ENCODE results near the gene ZNF608.

The ZNF608 gene

GRCh38 chr5:124745928-124746915 is at the start of gene ZNF608:
ZNF608 (minus strand) TSS chr5:124746639; CDS start chr5:124744989, 1,650 bp downstream.
- peak; percentile 80 for DNase-seq (ENCODE audit: low read depth)

GRCh38 chr5:124795829-124796228 is 49.4 kb upstream of the ZNF608 start:
- no peaks in the 10 kb centered on the region for H3K36me3 ChIP-seq (ENCODE audit: control insufficient read depth, insufficient read depth, low read length, severe bottlenecking)
- DNase-seq (ENCODE audit: low read depth) = no peak
- no peaks in the 10 kb centered on the region for H3K9me3 ChIP-seq (ENCODE audit: control insufficient read depth, low read length)
- H3K9ac ChIP-seq (ENCODE audit: low read length) = no peak overlapping the region
- no peaks in the 10 kb centered on the region for H3K27me3 ChIP-seq (replicated peaks; ENCODE audit: control insufficient read depth, insufficient read depth, low read length)
- no peaks in the 10 kb centered on the region for H3K4me1 ChIP-seq (ENCODE audit: control insufficient read depth, insufficient read depth, low read length)
- no peak overlapping the region for H3K4me3 ChIP-seq (ENCODE audit: low read length)

More at GRCh38 chr5:124745928-124746915, at the start of gene ZNF608:
- no peaks in the 10 kb centered on the region for H3K36me3 ChIP-seq (ENCODE audit: control insufficient read depth, insufficient read depth, low read length, severe bottlenecking)
- H3K9ac ChIP-seq (ENCODE audit: low read length) = peak within 1 kb of the TSS; percentile 91
- no peaks in the 10 kb centered on the region for H3K9me3 ChIP-seq (ENCODE audit: control insufficient read depth, low read length)
- peak within 1 kb of the TSS; percentile 88 for H3K4me3 ChIP-seq (ENCODE audit: low read length)
- H3K27me3 ChIP-seq (replicated peaks; ENCODE audit: control insufficient read depth, insufficient read depth, low read length) = no peaks in the 10 kb centered on the region
- H3K4me1 ChIP-seq (ENCODE audit: control insufficient read depth, insufficient read depth, low read length) = peaks cover 52% of the 10 kb centered on the region

- DNase-seq (ENCODE audit: low read depth) = peak; percentile 11
- Histone ChIP-seq H3K9ac (ENCODE audit: low read length) (no peak overlapping the region), H3K27me3 (replicated peaks; ENCODE audit: control insufficient read depth, insufficient read depth, low read length) (no peaks in the 10 kb centered on the region)
These were observed 44.7 kb upstream of the ZNF608 start for GRCh38 chr5:124790895-124791732.

GRCh38 chr5:124790301-124790894 is 44.0 kb upstream of the ZNF608 start:
- DNase-seq (ENCODE audit: low read depth) = peak; percentile 39

More at GRCh38 chr5:124790895-124791732, 44.7 kb upstream of the ZNF608 start:
- H3K4me1 ChIP-seq (ENCODE audit: control insufficient read depth, insufficient read depth, low read length) = no peaks in the 10 kb centered on the region
- no peaks in the 10 kb centered on the region for H3K36me3 ChIP-seq (ENCODE audit: control insufficient read depth, insufficient read depth, low read length, severe bottlenecking)
- no peak overlapping the region for H3K4me3 ChIP-seq (ENCODE audit: low read length)
- H3K9me3 ChIP-seq (ENCODE audit: control insufficient read depth, low read length) = no peaks in the 10 kb centered on the region

GRCh38 chr5:124789104-124789605 is 42.7 kb upstream of the ZNF608 start:
- no peak overlapping the region for H3K9ac ChIP-seq (ENCODE audit: low read length)
- no peaks in the 10 kb centered on the region for H3K9me3 ChIP-seq (ENCODE audit: control insufficient read depth, low read length)
- peaks cover 4% of the 10 kb centered on the region for H3K4me1 ChIP-seq (ENCODE audit: control insufficient read depth, insufficient read depth, low read length)
- H3K27me3 ChIP-seq (replicated peaks; ENCODE audit: control insufficient read depth, insufficient read depth, low read length) = no peaks in the 10 kb centered on the region
- no peaks in the 10 kb centered on the region for H3K36me3 ChIP-seq (ENCODE audit: control insufficient read depth, insufficient read depth, low read length, severe bottlenecking)
- DNase-seq (ENCODE audit: low read depth) = no peak
- no peak overlapping the region for H3K4me3 ChIP-seq (ENCODE audit: low read length)

More at GRCh38 chr5:124790301-124790894, 44.0 kb upstream of the ZNF608 start:
- no peaks in the 10 kb centered on the region for H3K9me3 ChIP-seq (ENCODE audit: control insufficient read depth, low read length)
- H3K36me3 ChIP-seq (ENCODE audit: control insufficient read depth, insufficient read depth, low read length, severe bottlenecking) = no peaks in the 10 kb centered on the region
- H3K4me3 ChIP-seq (ENCODE audit: low read length) = no peak overlapping the region
- H3K4me1 ChIP-seq (ENCODE audit: control insufficient read depth, insufficient read depth, low read length) = no peaks in the 10 kb centered on the region
- no peak overlapping the region for H3K9ac ChIP-seq (ENCODE audit: low read length)
- no peaks in the 10 kb centered on the region for H3K27me3 ChIP-seq (replicated peaks; ENCODE audit: control insufficient read depth, insufficient read depth, low read length)

GRCh38 chr5:124783794-124784193 is 37.4 kb upstream of the ZNF608 start:
- Histone ChIP-seq H3K9ac (ENCODE audit: low read length) (no peak overlapping the region), H3K27me3 (replicated peaks; ENCODE audit: control insufficient read depth, insufficient read depth, low read length) (no peaks in the 10 kb centered on the region), H3K9me3 (ENCODE audit: control insufficient read depth, low read length) (peaks cover 6% of the 10 kb centered on the region), H3K4me3 (ENCODE audit: low read length) (no peak overlapping the region), H3K36me3 (ENCODE audit: control insufficient read depth, insufficient read depth, low read length, severe bottlenecking) (no peaks in the 10 kb centered on the region), H3K4me1 (ENCODE audit: control insufficient read depth, insufficient read depth, low read length) (peaks cover 7% of the 10 kb centered on the region)
- peak; percentile 93 for DNase-seq (ENCODE audit: low read depth)

- Histone ChIP-seq H3K9ac (ENCODE audit: low read length) (no peak overlapping the region), H3K9me3 (ENCODE audit: control insufficient read depth, low read length) (peaks cover 6% of the 10 kb centered on the region), H3K4me3 (ENCODE audit: low read length) (no peak overlapping the region), H3K36me3 (ENCODE audit: control insufficient read depth, insufficient read depth, low read length, severe bottlenecking) (no peaks in the 10 kb centered on the region), H3K27me3 (replicated peaks; ENCODE audit: control insufficient read depth, insufficient read depth, low read length) (no peaks in the 10 kb centered on the region), H3K4me1 (ENCODE audit: control insufficient read depth, insufficient read depth, low read length) (peaks cover 7% of the 10 kb centered on the region)
- no peak for DNase-seq (ENCODE audit: low read depth)
These were observed 36.8 kb upstream of the ZNF608 start for GRCh38 chr5:124783285-124783684.

GRCh38 chr5:124782262-124782661 is 35.8 kb upstream of the ZNF608 start:
- no peak overlapping the region for H3K9ac ChIP-seq (ENCODE audit: low read length)
- peaks cover 7% of the 10 kb centered on the region for H3K4me1 ChIP-seq (ENCODE audit: control insufficient read depth, insufficient read depth, low read length)
- no peaks in the 10 kb centered on the region for H3K27me3 ChIP-seq (replicated peaks; ENCODE audit: control insufficient read depth, insufficient read depth, low read length)
- H3K4me3 ChIP-seq (ENCODE audit: low read length) = no peak overlapping the region
- DNase-seq (ENCODE audit: low read depth) = no peak
- peaks cover 6% of the 10 kb centered on the region for H3K9me3 ChIP-seq (ENCODE audit: control insufficient read depth, low read length)
- H3K36me3 ChIP-seq (ENCODE audit: control insufficient read depth, insufficient read depth, low read length, severe bottlenecking) = no peaks in the 10 kb centered on the region

GRCh38 chr5:124780011-124780410 is 33.6 kb upstream of the ZNF608 start:
- H3K9me3 ChIP-seq (ENCODE audit: control insufficient read depth, low read length) = peaks cover 6% of the 10 kb centered on the region

GRCh38 chr5:124773315-124774311 is 27.2 kb upstream of the ZNF608 start:
- Histone ChIP-seq H3K36me3 (ENCODE audit: control insufficient read depth, insufficient read depth, low read length, severe bottlenecking) (no peaks in the 10 kb centered on the region), H3K4me3 (ENCODE audit: low read length) (no peak overlapping the region), H3K4me1 (ENCODE audit: control insufficient read depth, insufficient read depth, low read length) (no peaks in the 10 kb centered on the region), H3K9ac (ENCODE audit: low read length) (no peak overlapping the region), H3K27me3 (replicated peaks; ENCODE audit: control insufficient read depth, insufficient read depth, low read length) (no peaks in the 10 kb centered on the region), H3K9me3 (ENCODE audit: control insufficient read depth, low read length) (no peaks in the 10 kb centered on the region)
- peak; percentile 40 for DNase-seq (ENCODE audit: low read depth)

More at GRCh38 chr5:124780011-124780410, 33.6 kb upstream of the ZNF608 start:
- Histone ChIP-seq H3K4me3 (ENCODE audit: low read length) (no peak overlapping the region), H3K9ac (ENCODE audit: low read length) (no peak overlapping the region), H3K4me1 (ENCODE audit: control insufficient read depth, insufficient read depth, low read length) (peaks cover 7% of the 10 kb centered on the region), H3K36me3 (ENCODE audit: control insufficient read depth, insufficient read depth, low read length, severe bottlenecking) (no peaks in the 10 kb centered on the region), H3K27me3 (replicated peaks; ENCODE audit: control insufficient read depth, insufficient read depth, low read length) (no peaks in the 10 kb centered on the region)
- no peak for DNase-seq (ENCODE audit: low read depth)
